CD14-positive monocyte (primary cell): ENCODE measurements around the gene PCAT7. TPM values are rescaled to one million over a fixed set of nuclear protein-coding genes. Genes with fewer than 3 reads are reported as not detected.
"Not testable (repeated sequence)": the region's sequence is repeated elsewhere in the genome, so short reads cannot be mapped to it uniquely, and the experiment has no call there.

ENCODE experiments used
- DNase-seq, 3 donors: peaks; one replicate each; pipeline ENCODE4 v3.0.0-alpha.2; 2011 to 2022
- H2AFZ ChIP-seq: 2 replicates; pipeline ENCODE4 v1.6.0; 2012; ENCODE audit warnings: mild to moderate bottlenecking, low read depth, low read length, inconsistent platforms; ENCODE audit not compliant: insufficient read depth, poor library complexity, severe bottlenecking
- H3K27ac ChIP-seq, 2 donors: 1 replicate in 1 of 2; 2 replicates in 1 of 2; pipeline ENCODE4 v1.5.1; 2012 to 2013; ENCODE audit warnings: low read length in 2 of 2, control low read depth in 1 of 2, inconsistent platforms in 1 of 2, low read depth in 1 of 2, mild to moderate bottlenecking in 1 of 2
- H3K27me3 ChIP-seq, 2 donors: one replicate each; pipeline versions ENCODE4 v1.6.0 to v1.6.1; 2011 to 2013; ENCODE audit warnings: low read length in 2 of 2; ENCODE audit not compliant: control insufficient read depth in 2 of 2, insufficient read depth in 2 of 2
- H3K36me3 ChIP-seq, 2 donors: replicated peaks in 1 of 2; 1 replicate in 1 of 2; 2 replicates in 1 of 2; pipeline versions ENCODE4 v1.5.1 to v1.6.1; 2012 to 2013; ENCODE audit warnings: low read length in 2 of 2, control low read depth in 1 of 2, inconsistent platforms in 1 of 2, mild to moderate bottlenecking in 1 of 2; ENCODE audit not compliant: insufficient read depth in 2 of 2, control insufficient read depth in 1 of 2
- H3K4me1 ChIP-seq, 2 donors: 1 replicate in 1 of 2; 2 replicates in 1 of 2; pipeline versions ENCODE4 v1.5.1 to v1.6.1; 2012 to 2013; ENCODE audit warnings: low read length in 2 of 2, control low read depth in 1 of 2, inconsistent platforms in 1 of 2, mild to moderate bottlenecking in 1 of 2, moderate library complexity in 1 of 2; ENCODE audit not compliant: insufficient read depth in 2 of 2, control insufficient read depth in 1 of 2
- H3K4me2 ChIP-seq: replicated peaks from 2 replicates; pipeline ENCODE3; 2012; ENCODE audit warnings: low read length, moderate library complexity, mild to moderate bottlenecking; ENCODE audit not compliant: poor library complexity, severe bottlenecking; ENCODE audit errors: extremely low read depth
- H3K4me3 ChIP-seq, 3 experiments: fragments of 200-600 bp in 1 of 3; sonication (generic) in 1 of 3; replicated peaks in 1 of 3; 1 replicate in 2 of 3; 2 replicates in 1 of 3; pipeline ENCODE4 v1.5.1; 2011 to 2013; ENCODE audit warnings: low read length in 3 of 3, mild to moderate bottlenecking in 3 of 3, control low read depth in 2 of 3, low read depth in 2 of 3, inconsistent platforms in 1 of 3, moderate library complexity in 1 of 3
- H3K79me2 ChIP-seq: 2 replicates; pipeline ENCODE4 v1.6.0; 2012; ENCODE audit warnings: mild to moderate bottlenecking, control low read depth, inconsistent platforms, low read length, moderate library complexity; ENCODE audit not compliant: insufficient read depth
- H3K9ac ChIP-seq: 2 replicates; pipeline ENCODE4 v1.6.0; 2017; ENCODE audit warnings: low read length, mild to moderate bottlenecking; ENCODE audit not compliant: insufficient read depth, poor library complexity, severe bottlenecking
- H3K9me3 ChIP-seq, 2 donors: replicated peaks in 1 of 2; 1 replicate in 1 of 2; 2 replicates in 1 of 2; pipeline versions ENCODE4 v1.5.1 to v1.6.1; 2012 to 2013; ENCODE audit warnings: low read length in 2 of 2, control low read depth in 1 of 2; ENCODE audit not compliant: control insufficient read depth in 1 of 2, insufficient read depth in 1 of 2
- H4K20me1 ChIP-seq: 2 replicates; pipeline ENCODE4 v1.6.0; 2012; ENCODE audit warnings: mild to moderate bottlenecking, low read length, control low read depth, moderate library complexity; ENCODE audit not compliant: insufficient read depth
- H3K27ac Mint-ChIP-seq, 7 donors: one replicate each; pipeline ENCODE4 v1.8.0; 2020; ENCODE audit warnings: mild to moderate bottlenecking in 7 of 7, mixed read lengths in 7 of 7, moderate library complexity in 6 of 7, inconsistent platforms in 2 of 7
- H3K27me3 Mint-ChIP-seq, 3 donors: one replicate each; pipeline ENCODE4 v1.8.0; 2021 to 2022; ENCODE audit warnings: low read depth in 3 of 3, mild to moderate bottlenecking in 3 of 3, mixed read lengths in 3 of 3, moderate library complexity in 3 of 3, inconsistent platforms in 1 of 3
- H3K36me3 Mint-ChIP-seq, 2 donors: one replicate each; pipeline ENCODE4 v1.8.0; 2020; ENCODE audit warnings: mixed read lengths in 2 of 2, inconsistent platforms in 1 of 2, mild to moderate bottlenecking in 1 of 2
- H3K4me1 Mint-ChIP-seq: one replicate; pipeline ENCODE4 v1.8.0; 2020; ENCODE audit warnings: mild to moderate bottlenecking, mixed read lengths
- H3K4me3 Mint-ChIP-seq, 2 donors: one replicate each; pipeline ENCODE4 v1.8.0; 2020; ENCODE audit warnings: mild to moderate bottlenecking in 2 of 2, mixed read lengths in 2 of 2, moderate library complexity in 1 of 2
- H3K9me3 Mint-ChIP-seq, 7 donors: one replicate each; pipeline ENCODE4 v1.8.0; 2020 to 2022; ENCODE audit warnings: mixed read lengths in 7 of 7, mild to moderate bottlenecking in 6 of 7, moderate library complexity in 6 of 7, inconsistent platforms in 2 of 7
- CTCF ChIP-seq: fragments of 200-600 bp; IDR thresholded peaks from one replicate; pipeline ENCODE4 v1.8.0; 2022; ENCODE audit warnings: antibody characterized with exemption, mild to moderate bottlenecking
- WGBS: methylation state at CpG from one replicate; pipeline ENCODE4 v1.1.5; 2013; ENCODE audit warnings: missing lambda C conversion rate; ENCODE audit not compliant: insufficient coverage; 5-methylcytosine and 5-hydroxymethylcytosine counted together
- intact Hi-C, 2 donors: fragments of 100-400 bp; cut with micrococcal nuclease; formaldehyde crosslinking; loops; one replicate each; pipeline versions ENCODE4 v1.15.0 to v1.15.1; 2023
- polyA plus RNA-seq, 3 donors: library from polyadenylated mRNA; depleted of rRNA in 1 of 3; unstranded in 2 of 3; stranded (reverse) in 1 of 3; fragments of 300-500 nt in 2 of 3; fragments of >200 nt in 1 of 3; fragmentation: Illumina TruSeq in 2 of 3; gene quantifications; 1 replicate in 2 of 3; 2 replicates in 1 of 3; pipeline ENCODE4 v1.2.3, GENCODE V29; 2012 to 2021

PCAT7 gene
- polyA plus RNA-seq, 3 donors = not detected

GRCh38 chr9:94591876-94592275 lies 37.0 kb downstream of the PCAT7 start:
- Histone ChIP-seq H3K4me1 (peaks cover 1% of the 10 kb centered on the region in 2 donors), H3K27me3 (no peaks in the 10 kb centered on the region), H4K20me1 (no peaks in the 10 kb centered on the region), H2AFZ (no peak overlapping the region), H3K4me2 (no peak overlapping the region), H3K36me3 (no peaks in the 10 kb centered on the region), H3K4me3 (no peak overlapping the region), H3K27ac (no peak overlapping the region), H3K79me2 (no peaks in the 10 kb centered on the region), H3K9me3 (no peaks in the 10 kb centered on the region), H3K9ac (no peak overlapping the region)
- no peak for DNase-seq
- no peaks in the 10 kb centered on the region for H3K36me3 Mint-ChIP-seq
- H3K9me3 Mint-ChIP-seq = peaks cover 0 to 2% (median 0%) of the 10 kb centered on the region in 7 donors
- 99% methylated on average over 6 of the region's 8 CpGs for WGBS
- H3K27me3 Mint-ChIP-seq = peaks cover 13 to 30% (median 18%) of the 10 kb centered on the region in 3 donors
- no peak for TF ChIP-seq CTCF
- peaks cover 4% of the 10 kb centered on the region for H3K4me1 Mint-ChIP-seq
- peak overlapping the region in 1 of 2 donors; percentile 30 for H3K4me3 Mint-ChIP-seq
- H3K27ac Mint-ChIP-seq = no peak overlapping the region
- intact Hi-C loops = no loop called here

- intact Hi-C loops, H3K27me3 ChIP-seq, H3K36me3 Mint-ChIP-seq, H3K36me3 ChIP-seq, H3K9ac ChIP-seq, H3K9me3 Mint-ChIP-seq, H3K4me3 ChIP-seq, H3K4me1 ChIP-seq, DNase-seq, H3K9me3 ChIP-seq, H3K79me2 ChIP-seq, H3K4me3 Mint-ChIP-seq, H3K27ac Mint-ChIP-seq, H2AFZ ChIP-seq, H3K4me1 Mint-ChIP-seq, H3K4me2 ChIP-seq, H4K20me1 ChIP-seq, H3K27ac ChIP-seq: not testable (repeated sequence)
- H3K27me3 Mint-ChIP-seq = peaks cover 14 to 27% (median 20%) of the 10 kb centered on the region in 3 donors
- WGBS = 100% methylated on average over 1 of the region's 7 CpGs
Measured at GRCh38 chr9:94592683-94593082, 37.8 kb downstream of the PCAT7 start.
